ENCODE results near the gene PLS1. TPM values are rescaled to one million over a fixed set of nuclear protein-coding genes. Genes with fewer than 3 reads are reported as not detected.
"Not testable (repeated sequence)": the region's sequence is repeated elsewhere in the genome, so short reads cannot be mapped to it uniquely, and the experiment has no call there.

PLS1 gene
- total RNA-seq, 1 donor from 2014 or later = not detected

- Histone ChIP-seq H3K4me1 (ENCODE audit: control insufficient read depth in 3 of 3, insufficient read depth in 3 of 3, low read length in 3 of 3) (peaks cover 7 to 18% (median 16%) of the 10 kb centered on the region in 3 donors), H3K4me3 (ENCODE audit: low read length in 3 of 3) (no peak overlapping the region), H3K27ac (ENCODE audit: low read depth, low read length) (no peak overlapping the region)
These were observed 21.5 kb upstream of the PLS1 start for GRCh38 chr3:142574665-142575064.

DNA sequence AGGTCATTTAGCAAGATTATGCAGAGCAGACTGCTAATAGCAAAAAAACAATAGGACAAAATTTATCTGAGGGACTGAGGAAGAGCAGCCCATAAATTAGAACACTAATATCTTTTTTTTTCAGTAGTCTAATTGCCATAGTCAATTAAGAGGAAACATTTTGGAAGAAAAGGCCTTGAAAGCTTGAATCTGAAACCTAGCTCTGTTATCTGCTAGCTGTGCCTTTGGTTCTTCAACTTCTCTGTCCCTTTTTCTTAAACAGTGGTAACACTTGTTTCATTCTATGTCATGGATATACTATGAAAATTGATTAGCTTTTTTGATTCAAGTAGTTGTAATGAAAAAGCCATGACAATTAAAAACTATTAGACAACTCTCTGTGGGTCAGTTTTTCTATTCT lies 19.4 kb upstream of the PLS1 start:
- no peak overlapping the region for H3K27ac ChIP-seq (ENCODE audit: low read depth, low read length)
- H3K4me1 ChIP-seq (ENCODE audit: control insufficient read depth in 3 of 3, insufficient read depth in 3 of 3, low read length in 3 of 3) = peaks cover 7 to 18% (median 16%) of the 10 kb centered on the region in 3 donors
- H3K27me3 ChIP-seq (ENCODE audit: control insufficient read depth in 3 of 3, insufficient read depth in 3 of 3, low read length in 3 of 3) = no peaks in the 10 kb centered on the region
- H3K36me3 ChIP-seq (ENCODE audit: control insufficient read depth in 3 of 3, insufficient read depth in 3 of 3, low read length in 3 of 3) = no peaks in the 10 kb centered on the region
- peak overlapping the region in 1 of 3 donors; percentile 38 for H3K9ac ChIP-seq (ENCODE audit: low read depth in 1 of 3, low read length in 3 of 3)
- no peaks in the 10 kb centered on the region for H3K9me3 ChIP-seq (ENCODE audit: control insufficient read depth in 3 of 3, low read length in 3 of 3)
- H3K4me3 ChIP-seq (ENCODE audit: low read length in 3 of 3) = no peak overlapping the region

More at GRCh38 chr3:142574665-142575064, 21.5 kb upstream of the PLS1 start:
- H3K9me3 ChIP-seq (ENCODE audit: control insufficient read depth in 3 of 3, low read length in 3 of 3) = no peaks in the 10 kb centered on the region
- H3K9ac ChIP-seq (ENCODE audit: low read depth in 1 of 3, low read length in 3 of 3) = no peak overlapping the region
- H3K36me3 ChIP-seq (ENCODE audit: control insufficient read depth in 3 of 3, insufficient read depth in 3 of 3, low read length in 3 of 3) = no peaks in the 10 kb centered on the region
- no peaks in the 10 kb centered on the region for H3K27me3 ChIP-seq (ENCODE audit: control insufficient read depth in 3 of 3, insufficient read depth in 3 of 3, low read length in 3 of 3)

- Histone ChIP-seq H3K9ac (ENCODE audit: low read depth in 1 of 3, low read length in 3 of 3) (peak overlapping the region; percentile 86 to 94 (median 91)), H3K36me3 (ENCODE audit: control insufficient read depth in 3 of 3, insufficient read depth in 3 of 3, low read length in 3 of 3) (no peaks in the 10 kb centered on the region), H3K27me3 (ENCODE audit: control insufficient read depth in 3 of 3, insufficient read depth in 3 of 3, low read length in 3 of 3) (no peaks in the 10 kb centered on the region), H3K27ac (ENCODE audit: low read depth, low read length) (peak overlapping the region; percentile 95), H3K9me3 (ENCODE audit: control insufficient read depth in 3 of 3, low read length in 3 of 3) (no peaks in the 10 kb centered on the region), H3K4me1 (ENCODE audit: control insufficient read depth in 3 of 3, insufficient read depth in 3 of 3, low read length in 3 of 3) (peaks cover 7 to 18% (median 16%) of the 10 kb centered on the region in 3 donors), H3K4me3 (ENCODE audit: low read length in 3 of 3) (peak overlapping the region; percentile 98 to 99 (median 99))
These were observed 18.4 kb upstream of the PLS1 start for GRCh38 chr3:142577696-142578328.

- Histone ChIP-seq H3K9ac (ENCODE audit: low read depth in 1 of 3, low read length in 3 of 3) (peak within 1 kb of the TSS; percentile 86 to 95 (median 94)), H3K27me3 (ENCODE audit: control insufficient read depth in 3 of 3, insufficient read depth in 3 of 3, low read length in 3 of 3) (no peaks in the 10 kb centered on the region), H3K4me3 (ENCODE audit: low read length in 3 of 3) (peak within 1 kb of the TSS; percentile 98 to 99 (median 99)), H3K4me1 (ENCODE audit: control insufficient read depth in 3 of 3, insufficient read depth in 3 of 3, low read length in 3 of 3) (peaks cover 7 to 18% (median 16%) of the 10 kb centered on the region in 3 donors), H3K36me3 (ENCODE audit: control insufficient read depth in 3 of 3, insufficient read depth in 3 of 3, low read length in 3 of 3) (no peaks in the 10 kb centered on the region), H3K27ac (ENCODE audit: low read depth, low read length) (peak within 1 kb of the TSS; percentile 95), H3K9me3 (ENCODE audit: control insufficient read depth in 3 of 3, low read length in 3 of 3) (no peaks in the 10 kb centered on the region)
These were observed 17.6 kb upstream of the PLS1 start, which contains the start of gene ATR for GRCh38 chr3:142578329-142579223. ATR (minus strand) TSS chr3:142578733; CDS start chr3:142578704, 29 bp downstream.

DNA sequence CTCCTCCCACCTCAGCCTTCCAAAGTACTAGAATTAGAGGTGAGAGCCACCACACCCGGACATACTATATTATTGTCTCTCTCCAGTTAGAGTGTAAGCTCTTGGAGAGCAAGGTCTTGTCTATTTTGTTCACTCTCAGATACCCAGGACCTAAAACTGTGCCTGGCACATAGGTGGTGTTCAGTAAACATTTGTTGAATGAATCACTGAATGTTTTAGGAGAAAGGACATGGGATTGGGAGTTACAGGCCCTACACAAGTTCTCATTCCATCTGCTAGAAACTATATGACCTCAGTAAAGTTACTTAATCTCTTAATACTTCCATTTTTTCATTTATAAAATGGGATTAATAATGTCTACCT lies 16.2 kb upstream of the PLS1 start:
- Histone ChIP-seq H3K9ac (ENCODE audit: low read depth in 1 of 3, low read length in 3 of 3) (no peak overlapping the region), H3K4me1 (ENCODE audit: control insufficient read depth in 3 of 3, insufficient read depth in 3 of 3, low read length in 3 of 3) (peaks cover 7 to 18% (median 16%) of the 10 kb centered on the region in 3 donors), H3K27me3 (ENCODE audit: control insufficient read depth in 3 of 3, insufficient read depth in 3 of 3, low read length in 3 of 3) (no peaks in the 10 kb centered on the region), H3K27ac (ENCODE audit: low read depth, low read length) (no peak overlapping the region), H3K4me3 (ENCODE audit: low read length in 3 of 3) (no peak overlapping the region), H3K9me3 (ENCODE audit: control insufficient read depth in 3 of 3, low read length in 3 of 3) (no peaks in the 10 kb centered on the region), H3K36me3 (ENCODE audit: control insufficient read depth in 3 of 3, insufficient read depth in 3 of 3, low read length in 3 of 3) (no peaks in the 10 kb centered on the region)

DNA sequence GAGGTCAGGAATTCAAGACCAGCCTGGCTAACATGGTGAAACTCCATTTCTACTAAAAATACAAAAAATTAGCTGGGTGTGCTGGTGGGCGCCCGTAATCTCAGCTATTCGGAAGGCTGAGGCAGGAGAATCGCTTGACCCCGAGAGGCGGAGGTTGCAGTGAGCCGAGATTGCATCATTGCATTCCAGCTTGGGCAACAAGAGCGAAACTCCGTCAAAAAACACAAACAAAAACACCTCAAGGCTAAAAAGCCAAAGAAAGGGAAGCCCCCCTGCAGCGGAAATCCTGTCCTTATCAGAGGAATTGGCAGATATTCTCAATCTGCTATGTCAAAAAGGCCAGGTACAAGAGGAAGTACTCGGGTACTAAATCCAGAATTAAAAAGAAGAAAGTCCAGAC lies 15.1 kb upstream of the PLS1 start:
- H3K4me3 ChIP-seq (ENCODE audit: low read length in 3 of 3); H3K27ac ChIP-seq (ENCODE audit: low read depth, low read length); H3K9me3 ChIP-seq (ENCODE audit: control insufficient read depth in 3 of 3, low read length in 3 of 3); H3K9ac ChIP-seq (ENCODE audit: low read depth in 1 of 3, low read length in 3 of 3); H3K36me3 ChIP-seq (ENCODE audit: control insufficient read depth in 3 of 3, insufficient read depth in 3 of 3, low read length in 3 of 3); H3K27me3 ChIP-seq (ENCODE audit: control insufficient read depth in 3 of 3, insufficient read depth in 3 of 3, low read length in 3 of 3): not testable (repeated sequence)
- peaks cover 7 to 18% (median 16%) of the 10 kb centered on the region in 3 donors for H3K4me1 ChIP-seq (ENCODE audit: control insufficient read depth in 3 of 3, insufficient read depth in 3 of 3, low read length in 3 of 3)

DNA sequence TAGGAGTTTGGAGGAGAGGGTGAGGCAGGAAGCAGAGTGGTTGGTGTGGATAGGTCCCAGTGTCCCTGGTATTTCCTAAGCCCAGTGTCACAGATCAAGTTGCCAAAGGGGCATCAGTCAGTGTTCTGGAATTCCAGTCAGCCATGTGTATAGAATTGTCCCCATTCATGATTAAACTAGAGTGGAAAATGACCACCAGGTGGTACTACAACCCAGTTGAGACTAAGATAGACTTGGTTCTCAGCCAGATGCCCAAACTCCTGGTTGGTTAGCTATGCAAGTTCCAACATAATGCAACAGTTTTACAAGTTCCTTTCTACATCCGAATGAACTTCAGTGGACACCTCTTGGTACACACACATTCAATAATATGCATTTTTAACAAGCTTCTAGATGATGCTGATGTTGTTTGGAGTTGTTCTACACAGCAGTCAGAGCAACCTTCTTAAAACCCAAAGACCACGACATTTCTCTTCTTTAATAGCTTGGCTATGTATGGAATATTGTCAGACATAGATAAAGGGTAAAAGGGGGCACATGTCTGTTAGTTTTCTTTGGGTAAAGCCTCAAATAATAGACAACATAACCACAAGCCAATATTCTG lies 9.3 kb upstream of the PLS1 start:
- H3K27ac ChIP-seq (ENCODE audit: low read depth, low read length) = no peak overlapping the region
- no peaks in the 10 kb centered on the region for H3K4me1 ChIP-seq (ENCODE audit: control insufficient read depth in 3 of 3, insufficient read depth in 3 of 3, low read length in 3 of 3)
- no peak overlapping the region for H3K4me3 ChIP-seq (ENCODE audit: low read length in 3 of 3)
- H3K9ac ChIP-seq (ENCODE audit: low read depth in 1 of 3, low read length in 3 of 3) = no peak overlapping the region
- no peaks in the 10 kb centered on the region for H3K27me3 ChIP-seq (ENCODE audit: control insufficient read depth in 3 of 3, insufficient read depth in 3 of 3, low read length in 3 of 3)
- no peaks in the 10 kb centered on the region for H3K9me3 ChIP-seq (ENCODE audit: control insufficient read depth in 3 of 3, low read length in 3 of 3)
- H3K36me3 ChIP-seq (ENCODE audit: control insufficient read depth in 3 of 3, insufficient read depth in 3 of 3, low read length in 3 of 3) = no peaks in the 10 kb centered on the region

GRCh38 chr3:142588703-142589102 lies 7.5 kb upstream of the PLS1 start:
- Histone ChIP-seq H3K9me3 (ENCODE audit: control insufficient read depth in 3 of 3, low read length in 3 of 3) (no peaks in the 10 kb centered on the region), H3K27ac (ENCODE audit: low read depth, low read length) (no peak overlapping the region), H3K36me3 (ENCODE audit: control insufficient read depth in 3 of 3, insufficient read depth in 3 of 3, low read length in 3 of 3) (no peaks in the 10 kb centered on the region), H3K4me3 (ENCODE audit: low read length in 3 of 3) (no peak overlapping the region), H3K27me3 (ENCODE audit: control insufficient read depth in 3 of 3, insufficient read depth in 3 of 3, low read length in 3 of 3) (no peaks in the 10 kb centered on the region), H3K9ac (ENCODE audit: low read depth in 1 of 3, low read length in 3 of 3) (no peak overlapping the region), H3K4me1 (ENCODE audit: control insufficient read depth in 3 of 3, insufficient read depth in 3 of 3, low read length in 3 of 3) (no peaks in the 10 kb centered on the region)

DNA sequence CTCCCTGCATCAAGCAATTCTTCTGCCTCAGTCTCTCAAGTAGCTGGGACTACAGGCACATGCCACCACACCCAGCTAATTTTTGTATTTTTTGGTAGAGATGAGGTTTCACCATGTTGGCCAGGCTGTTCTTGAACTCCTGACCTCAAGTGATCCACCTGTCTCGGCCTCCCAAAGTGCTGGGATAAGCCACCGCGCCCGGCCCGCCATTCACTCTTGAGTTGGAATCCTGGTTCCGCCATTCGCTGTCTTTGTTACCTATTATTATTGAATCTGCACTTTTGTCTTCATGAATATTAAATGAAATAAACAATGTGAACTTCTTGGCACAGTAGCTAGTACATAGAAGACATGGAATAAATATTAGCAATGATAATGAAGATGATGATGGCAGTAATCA lies 3.9 kb upstream of the PLS1 start:
- not testable (repeated sequence) for H3K9ac ChIP-seq (ENCODE audit: low read depth in 1 of 3, low read length in 3 of 3); H3K27me3 ChIP-seq (ENCODE audit: control insufficient read depth in 3 of 3, insufficient read depth in 3 of 3, low read length in 3 of 3); H3K9me3 ChIP-seq (ENCODE audit: control insufficient read depth in 3 of 3, low read length in 3 of 3); H3K27ac ChIP-seq (ENCODE audit: low read depth, low read length); H3K4me3 ChIP-seq (ENCODE audit: low read length in 3 of 3); H3K36me3 ChIP-seq (ENCODE audit: control insufficient read depth in 3 of 3, insufficient read depth in 3 of 3, low read length in 3 of 3)
- H3K4me1 ChIP-seq (ENCODE audit: control insufficient read depth in 3 of 3, insufficient read depth in 3 of 3, low read length in 3 of 3) = peaks cover 2 to 15% (median 7%) of the 10 kb centered on the region in 3 donors

DNA sequence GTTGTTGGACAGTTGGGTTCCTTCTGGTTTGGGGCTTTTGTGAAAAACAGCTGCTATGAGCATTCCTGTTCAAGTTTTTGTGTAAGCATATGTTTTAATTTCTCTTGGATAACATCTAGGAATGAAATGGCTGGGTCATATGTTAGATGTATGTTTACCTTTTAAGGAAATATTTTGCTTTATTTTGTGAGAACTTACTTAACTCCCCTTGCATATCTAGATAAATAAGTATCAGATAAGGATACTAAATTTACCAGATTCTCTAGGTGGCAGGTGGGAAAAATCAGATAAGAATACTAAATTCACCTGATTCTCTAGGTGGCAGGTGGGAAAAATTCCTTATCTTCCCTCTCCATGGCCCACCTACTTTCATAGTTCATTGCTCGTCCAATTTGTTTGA lies 1.1 kb upstream of the PLS1 start:
- Histone ChIP-seq H3K27ac (ENCODE audit: low read depth, low read length) (no peak overlapping the region), H3K27me3 (ENCODE audit: control insufficient read depth in 3 of 3, insufficient read depth in 3 of 3, low read length in 3 of 3) (no peaks in the 10 kb centered on the region), H3K4me3 (ENCODE audit: low read length in 3 of 3) (peak overlapping the region in 2 of 3 donors; percentile 83 to 91), H3K9ac (ENCODE audit: low read depth in 1 of 3, low read length in 3 of 3) (peak overlapping the region in 1 of 3 donors; percentile 43), H3K36me3 (ENCODE audit: control insufficient read depth in 3 of 3, insufficient read depth in 3 of 3, low read length in 3 of 3) (no peaks in the 10 kb centered on the region), H3K9me3 (ENCODE audit: control insufficient read depth in 3 of 3, low read length in 3 of 3) (no peaks in the 10 kb centered on the region), H3K4me1 (ENCODE audit: control insufficient read depth in 3 of 3, insufficient read depth in 3 of 3, low read length in 3 of 3) (peaks cover 2 to 15% (median 7%) of the 10 kb centered on the region in 3 donors)
